ENCODE results near the gene NTSR1. TPM values are rescaled to one million over a fixed set of nuclear protein-coding genes. Genes with fewer than 3 reads are reported as not detected.

The NTSR1 gene
- total and polyA plus RNA-seq, 2 experiments from 2014 or later, result 0.15 to 1.4 TPM

DNA sequence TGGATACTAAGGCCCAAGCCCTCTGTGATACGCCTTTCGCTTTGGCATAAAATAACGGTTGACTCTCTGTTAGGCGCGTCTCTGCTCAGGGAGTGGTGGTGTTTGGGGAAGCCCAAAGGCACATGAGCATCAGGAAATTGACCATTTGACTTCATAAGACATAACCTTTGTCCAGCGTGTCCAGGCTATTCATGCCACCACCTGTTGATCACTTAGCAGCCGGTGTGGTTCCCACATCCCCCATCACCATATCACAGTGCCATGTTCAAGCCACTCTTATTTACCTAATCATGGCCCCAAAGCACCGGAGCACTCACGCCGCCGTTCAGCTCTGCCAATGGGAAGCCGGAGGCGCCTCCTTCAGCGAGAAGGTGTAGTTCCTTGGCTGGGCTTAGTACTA lies 38.5 kb upstream of the NTSR1 start (continued):
- TF ChIP-seq, protein P1, sequence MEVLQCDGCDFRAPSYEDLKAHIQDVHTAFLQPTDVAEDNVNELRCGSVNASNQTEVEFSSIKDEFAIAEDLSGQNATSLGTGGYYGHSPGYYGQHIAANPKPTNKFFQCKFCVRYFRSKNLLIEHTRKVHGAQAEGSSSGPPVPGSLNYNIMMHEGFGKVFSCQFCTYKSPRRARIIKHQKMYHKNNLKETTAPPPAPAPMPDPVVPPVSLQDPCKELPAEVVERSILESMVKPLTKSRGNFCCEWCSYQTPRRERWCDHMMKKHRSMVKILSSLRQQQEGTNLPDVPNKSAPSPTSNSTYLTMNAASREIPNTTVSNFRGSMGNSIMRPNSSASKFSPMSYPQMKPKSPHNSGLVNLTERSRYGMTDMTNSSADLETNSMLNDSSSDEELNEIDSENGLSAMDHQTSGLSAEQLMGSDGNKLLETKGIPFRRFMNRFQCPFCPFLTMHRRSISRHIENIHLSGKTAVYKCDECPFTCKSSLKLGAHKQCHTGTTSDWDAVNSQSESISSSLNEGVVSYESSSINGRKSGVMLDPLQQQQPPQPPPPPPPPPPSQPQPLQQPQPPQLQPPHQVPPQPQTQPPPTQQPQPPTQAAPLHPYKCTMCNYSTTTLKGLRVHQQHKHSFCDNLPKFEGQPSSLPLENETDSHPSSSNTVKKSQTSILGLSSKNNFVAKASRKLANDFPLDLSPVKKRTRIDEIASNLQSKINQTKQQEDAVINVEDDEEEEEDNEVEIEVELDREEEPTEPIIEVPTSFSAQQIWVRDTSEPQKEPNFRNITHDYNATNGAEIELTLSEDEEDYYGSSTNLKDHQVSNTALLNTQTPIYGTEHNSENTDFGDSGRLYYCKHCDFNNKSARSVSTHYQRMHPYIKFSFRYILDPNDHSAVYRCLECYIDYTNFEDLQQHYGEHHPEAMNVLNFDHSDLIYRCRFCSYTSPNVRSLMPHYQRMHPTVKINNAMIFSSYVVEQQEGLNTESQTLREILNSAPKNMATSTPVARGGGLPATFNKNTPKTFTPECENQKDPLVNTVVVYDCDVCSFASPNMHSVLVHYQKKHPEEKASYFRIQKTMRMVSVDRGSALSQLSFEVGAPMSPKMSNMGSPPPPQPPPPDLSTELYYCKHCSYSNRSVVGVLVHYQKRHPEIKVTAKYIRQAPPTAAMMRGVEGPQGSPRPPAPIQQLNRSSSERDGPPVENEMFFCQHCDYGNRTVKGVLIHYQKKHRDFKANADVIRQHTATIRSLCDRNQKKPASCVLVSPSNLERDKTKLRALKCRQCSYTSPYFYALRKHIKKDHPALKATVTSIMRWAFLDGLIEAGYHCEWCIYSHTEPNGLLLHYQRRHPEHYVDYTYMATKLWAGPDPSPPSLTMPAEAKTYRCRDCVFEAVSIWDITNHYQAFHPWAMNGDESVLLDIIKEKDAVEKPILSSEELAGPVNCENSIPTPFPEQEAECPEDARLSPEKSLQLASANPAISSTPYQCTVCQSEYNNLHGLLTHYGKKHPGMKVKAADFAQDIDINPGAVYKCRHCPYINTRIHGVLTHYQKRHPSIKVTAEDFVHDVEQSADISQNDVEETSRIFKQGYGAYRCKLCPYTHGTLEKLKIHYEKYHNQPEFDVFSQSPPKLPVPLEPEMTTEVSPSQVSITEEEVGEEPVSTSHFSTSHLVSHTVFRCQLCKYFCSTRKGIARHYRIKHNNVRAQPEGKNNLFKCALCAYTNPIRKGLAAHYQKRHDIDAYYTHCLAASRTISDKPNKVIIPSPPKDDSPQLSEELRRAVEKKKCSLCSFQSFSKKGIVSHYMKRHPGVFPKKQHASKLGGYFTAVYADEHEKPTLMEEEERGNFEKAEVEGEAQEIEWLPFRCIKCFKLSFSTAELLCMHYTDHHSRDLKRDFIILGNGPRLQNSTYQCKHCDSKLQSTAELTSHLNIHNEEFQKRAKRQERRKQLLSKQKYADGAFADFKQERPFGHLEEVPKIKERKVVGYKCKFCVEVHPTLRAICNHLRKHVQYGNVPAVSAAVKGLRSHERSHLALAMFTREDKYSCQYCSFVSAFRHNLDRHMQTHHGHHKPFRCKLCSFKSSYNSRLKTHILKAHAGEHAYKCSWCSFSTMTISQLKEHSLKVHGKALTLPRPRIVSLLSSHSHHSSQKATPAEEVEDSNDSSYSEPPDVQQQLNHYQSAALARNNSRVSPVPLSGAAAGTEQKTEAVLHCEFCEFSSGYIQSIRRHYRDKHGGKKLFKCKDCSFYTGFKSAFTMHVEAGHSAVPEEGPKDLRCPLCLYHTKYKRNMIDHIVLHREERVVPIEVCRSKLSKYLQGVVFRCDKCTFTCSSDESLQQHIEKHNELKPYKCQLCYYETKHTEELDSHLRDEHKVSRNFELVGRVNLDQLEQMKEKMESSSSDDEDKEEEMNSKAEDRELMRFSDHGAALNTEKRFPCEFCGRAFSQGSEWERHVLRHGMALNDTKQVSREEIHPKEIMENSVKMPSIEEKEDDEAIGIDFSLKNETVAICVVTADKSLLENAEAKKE (CRISPR knock-in tag; IDR thresholded peaks at IDR 0.05), result no peak
- no peak for TF ChIP-seq CREB1 (CRISPR knock-in tag; IDR thresholded peaks at IDR 0.05; ENCODE audit: low read depth)
- no peak for TF ChIP-seq JUNB (IDR thresholded peaks at IDR 0.05; ENCODE audit: unreplicated experiment)
- no peak for TF ChIP-seq STAT1 (IDR thresholded peaks at IDR 0.05; ENCODE audit: unreplicated experiment)
- TF ChIP-seq, protein P2, sequence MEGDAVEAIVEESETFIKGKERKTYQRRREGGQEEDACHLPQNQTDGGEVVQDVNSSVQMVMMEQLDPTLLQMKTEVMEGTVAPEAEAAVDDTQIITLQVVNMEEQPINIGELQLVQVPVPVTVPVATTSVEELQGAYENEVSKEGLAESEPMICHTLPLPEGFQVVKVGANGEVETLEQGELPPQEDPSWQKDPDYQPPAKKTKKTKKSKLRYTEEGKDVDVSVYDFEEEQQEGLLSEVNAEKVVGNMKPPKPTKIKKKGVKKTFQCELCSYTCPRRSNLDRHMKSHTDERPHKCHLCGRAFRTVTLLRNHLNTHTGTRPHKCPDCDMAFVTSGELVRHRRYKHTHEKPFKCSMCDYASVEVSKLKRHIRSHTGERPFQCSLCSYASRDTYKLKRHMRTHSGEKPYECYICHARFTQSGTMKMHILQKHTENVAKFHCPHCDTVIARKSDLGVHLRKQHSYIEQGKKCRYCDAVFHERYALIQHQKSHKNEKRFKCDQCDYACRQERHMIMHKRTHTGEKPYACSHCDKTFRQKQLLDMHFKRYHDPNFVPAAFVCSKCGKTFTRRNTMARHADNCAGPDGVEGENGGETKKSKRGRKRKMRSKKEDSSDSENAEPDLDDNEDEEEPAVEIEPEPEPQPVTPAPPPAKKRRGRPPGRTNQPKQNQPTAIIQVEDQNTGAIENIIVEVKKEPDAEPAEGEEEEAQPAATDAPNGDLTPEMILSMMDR (conservative IDR thresholded peaks at IDR 0.05; ENCODE audit: low read depth in 2 of 2), result no peak
- TF ChIP-seq, protein P3, sequence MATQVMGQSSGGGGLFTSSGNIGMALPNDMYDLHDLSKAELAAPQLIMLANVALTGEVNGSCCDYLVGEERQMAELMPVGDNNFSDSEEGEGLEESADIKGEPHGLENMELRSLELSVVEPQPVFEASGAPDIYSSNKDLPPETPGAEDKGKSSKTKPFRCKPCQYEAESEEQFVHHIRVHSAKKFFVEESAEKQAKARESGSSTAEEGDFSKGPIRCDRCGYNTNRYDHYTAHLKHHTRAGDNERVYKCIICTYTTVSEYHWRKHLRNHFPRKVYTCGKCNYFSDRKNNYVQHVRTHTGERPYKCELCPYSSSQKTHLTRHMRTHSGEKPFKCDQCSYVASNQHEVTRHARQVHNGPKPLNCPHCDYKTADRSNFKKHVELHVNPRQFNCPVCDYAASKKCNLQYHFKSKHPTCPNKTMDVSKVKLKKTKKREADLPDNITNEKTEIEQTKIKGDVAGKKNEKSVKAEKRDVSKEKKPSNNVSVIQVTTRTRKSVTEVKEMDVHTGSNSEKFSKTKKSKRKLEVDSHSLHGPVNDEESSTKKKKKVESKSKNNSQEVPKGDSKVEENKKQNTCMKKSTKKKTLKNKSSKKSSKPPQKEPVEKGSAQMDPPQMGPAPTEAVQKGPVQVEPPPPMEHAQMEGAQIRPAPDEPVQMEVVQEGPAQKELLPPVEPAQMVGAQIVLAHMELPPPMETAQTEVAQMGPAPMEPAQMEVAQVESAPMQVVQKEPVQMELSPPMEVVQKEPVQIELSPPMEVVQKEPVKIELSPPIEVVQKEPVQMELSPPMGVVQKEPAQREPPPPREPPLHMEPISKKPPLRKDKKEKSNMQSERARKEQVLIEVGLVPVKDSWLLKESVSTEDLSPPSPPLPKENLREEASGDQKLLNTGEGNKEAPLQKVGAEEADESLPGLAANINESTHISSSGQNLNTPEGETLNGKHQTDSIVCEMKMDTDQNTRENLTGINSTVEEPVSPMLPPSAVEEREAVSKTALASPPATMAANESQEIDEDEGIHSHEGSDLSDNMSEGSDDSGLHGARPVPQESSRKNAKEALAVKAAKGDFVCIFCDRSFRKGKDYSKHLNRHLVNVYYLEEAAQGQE (IDR thresholded peaks at IDR 0.05; ENCODE audit: unreplicated experiment), result no peak
- no peak for TF ChIP-seq EZH2 (IDR thresholded peaks at IDR 0.05; ENCODE audit: low read depth, unreplicated experiment)
- no peak for TF ChIP-seq NANOG (IDR thresholded peaks at IDR 0.05; ENCODE audit: borderline replicate concordance)
- no peak for TF ChIP-seq ZNF331 (CRISPR knock-in tag; IDR thresholded peaks at IDR 0.05; ENCODE audit: low read depth)
- TF ChIP-seq POLR2AphosphoS5 (IDR thresholded peaks at IDR 0.05; ENCODE audit: low read depth), result no peak
- no peak for TF ChIP-seq EZH2phosphoT487 (IDR thresholded peaks at IDR 0.05; ENCODE audit: unreplicated experiment)

Measured in GM23338 (cell line).